NOMO-1 treated with DMSO at 0.1 percent for 48 hours (cell line): ENCODE data around the gene ZNF423.

ENCODE experiments used
- DNase-seq: peaks from one replicate; lab custom pipeline; 2025; ENCODE audit not compliant: unreplicated experiment; lab: John Stamatoyannopoulos, UW

The ZNF423 gene

DNA sequence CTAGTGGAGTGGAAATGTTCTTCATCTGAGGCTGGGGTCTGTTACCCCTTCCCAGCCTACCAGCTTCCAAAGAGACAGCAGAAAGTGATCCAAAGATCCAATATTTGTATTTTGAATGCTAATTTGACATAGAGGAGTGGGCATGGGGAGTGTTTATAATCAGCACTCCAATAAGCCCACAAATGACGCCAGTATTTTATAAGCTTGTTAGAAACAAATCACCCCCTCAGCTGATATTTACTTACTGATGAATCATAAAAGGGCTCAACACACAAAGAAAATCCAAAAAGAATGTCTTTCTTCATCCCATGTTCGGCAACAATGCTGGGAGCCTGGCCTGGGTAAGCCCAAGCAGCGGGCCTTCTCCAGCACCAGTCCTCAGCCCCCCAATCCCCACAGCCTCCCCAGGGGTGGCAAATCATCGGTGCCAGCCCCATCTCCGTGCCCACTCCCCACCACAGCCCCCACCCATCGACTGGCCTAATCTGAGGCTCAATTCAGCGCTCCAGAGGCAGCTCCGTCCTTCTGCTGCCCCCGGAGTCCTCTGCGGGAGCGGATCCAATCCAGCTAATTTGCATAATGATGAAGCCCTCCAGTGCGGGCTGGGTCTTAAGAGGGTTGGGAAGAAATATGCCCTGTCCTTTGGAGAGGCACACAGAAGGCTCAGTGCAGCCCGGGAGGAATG lies 312.8 kb downstream of the ZNF423 start:
- DNase-seq = no peak

DNA sequence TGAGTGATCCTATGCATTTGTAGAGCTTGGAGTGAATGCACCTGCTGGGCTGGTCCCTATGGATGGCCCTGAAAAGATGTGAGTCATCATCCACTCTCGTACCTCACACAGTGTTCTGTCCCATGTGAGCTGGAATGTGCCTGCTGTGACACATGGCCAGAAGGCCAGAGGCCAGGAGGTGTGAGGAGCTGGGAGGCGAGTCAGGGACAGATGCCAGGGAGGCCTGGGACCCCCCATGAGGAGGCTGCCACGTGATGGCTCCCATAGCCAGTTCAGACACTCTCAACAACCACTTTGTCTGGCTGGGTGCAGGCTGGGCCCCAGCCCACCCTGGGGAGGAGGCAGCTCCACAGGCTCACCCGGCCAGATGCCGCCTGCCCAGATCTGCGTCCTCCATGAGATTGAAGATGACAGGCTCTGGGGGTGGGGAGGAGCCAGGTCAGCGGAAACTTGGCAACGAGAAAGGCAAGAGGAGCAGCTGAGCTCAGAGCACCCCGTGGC lies 313.5 kb downstream of the ZNF423 start:
- DNase-seq = no peak

DNA sequence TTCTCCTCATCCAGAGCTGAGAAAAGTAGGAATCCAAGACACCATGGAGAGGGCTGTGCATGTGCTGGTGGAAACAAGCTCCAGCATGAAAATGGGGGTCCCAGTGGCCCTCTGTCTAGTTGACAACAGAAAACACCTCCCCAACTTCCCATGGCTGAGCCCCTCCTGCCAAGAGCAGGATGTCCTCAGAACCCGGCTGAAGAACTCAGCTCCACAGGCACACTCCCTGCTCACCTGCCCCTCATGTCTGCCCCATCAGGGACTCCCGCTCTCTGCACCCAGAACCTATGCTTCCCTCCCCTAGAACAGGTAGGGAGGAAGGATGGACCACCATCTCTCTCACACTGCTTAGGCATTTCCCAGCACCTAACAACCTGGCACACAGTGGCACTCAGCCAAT lies 315.1 kb downstream of the ZNF423 start:
- DNase-seq = no peak

DNA sequence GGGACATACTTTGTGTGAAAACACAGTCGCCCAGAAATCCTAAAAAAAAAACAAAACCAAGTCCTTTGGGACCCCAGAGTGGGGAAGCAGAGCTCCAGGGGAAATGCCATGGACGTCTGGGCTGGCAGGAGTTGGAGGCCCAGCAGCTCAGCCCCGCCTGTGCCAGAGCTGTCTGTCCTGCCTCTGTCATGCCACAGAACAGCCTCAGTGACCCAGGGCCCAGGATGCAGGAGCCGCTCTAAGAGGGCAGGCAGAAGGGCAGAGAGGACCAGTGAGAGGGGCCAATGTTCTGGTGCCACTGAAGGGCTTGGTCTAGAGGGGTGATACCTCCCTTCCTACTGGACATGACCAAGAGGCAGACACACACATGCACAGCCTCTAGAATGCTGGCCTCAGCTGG lies 316.2 kb downstream of the ZNF423 start:
- no peak for DNase-seq

DNA sequence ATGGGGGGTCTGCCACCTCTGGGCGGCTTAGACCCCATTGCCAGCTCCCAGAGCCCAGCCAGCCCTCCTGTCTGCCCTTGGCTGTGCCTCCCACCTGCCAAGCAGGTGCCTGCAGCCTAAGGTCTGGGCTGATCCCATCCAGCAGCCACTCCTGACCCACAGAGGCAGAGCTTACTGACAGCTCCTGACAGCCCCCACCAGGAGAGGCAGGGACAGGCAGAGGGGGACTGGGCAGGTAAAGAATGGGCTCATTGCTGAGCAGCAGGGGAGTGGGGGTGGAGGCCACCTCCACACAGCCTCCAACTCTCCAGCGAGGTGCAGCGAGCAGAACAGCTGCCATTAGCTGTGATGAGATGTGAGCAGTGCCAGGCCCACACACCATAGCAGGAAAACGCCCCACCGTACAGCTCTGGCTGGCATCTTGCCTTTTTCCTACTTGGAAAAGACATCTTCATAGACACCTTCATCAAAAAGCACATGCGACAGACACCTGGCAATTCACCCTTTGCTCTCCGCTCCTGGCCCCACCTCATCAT lies 317.9 kb downstream of the ZNF423 start:
- no peak for DNase-seq

DNA sequence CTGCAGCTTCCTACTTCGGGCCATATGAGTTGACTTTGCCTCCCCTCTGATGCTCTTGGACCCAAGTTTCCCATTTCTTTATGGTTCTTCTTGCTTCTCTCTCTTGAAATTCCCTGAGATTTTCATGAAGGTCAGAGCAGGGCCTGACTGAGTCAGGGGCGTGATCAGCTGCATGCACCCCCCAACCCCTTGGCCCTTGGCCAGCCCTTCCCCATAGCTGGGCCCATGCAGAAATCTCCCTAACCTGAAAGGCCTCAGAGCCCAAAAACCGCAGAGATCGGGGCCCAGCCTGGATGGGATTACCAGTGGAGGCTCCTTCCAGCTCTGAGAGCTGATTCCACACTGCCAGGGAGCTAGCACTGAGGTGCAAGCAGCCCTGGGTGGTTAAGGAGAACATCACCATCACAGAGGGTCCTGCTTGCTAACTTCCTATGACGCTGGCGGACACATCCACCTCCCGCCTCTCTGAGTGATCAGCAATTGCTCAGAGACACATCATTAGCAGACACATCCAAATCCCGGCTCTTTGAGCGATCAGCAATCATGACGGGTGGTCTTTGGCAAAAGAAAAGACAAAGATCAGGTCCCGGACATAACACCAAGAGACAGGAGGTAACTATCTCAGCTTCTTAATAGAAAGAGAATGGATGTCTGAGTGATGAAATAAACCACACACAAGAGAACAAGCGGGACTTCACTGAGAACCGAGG lies 320.9 kb downstream of the ZNF423 start:
- DNase-seq = no peak

DNA sequence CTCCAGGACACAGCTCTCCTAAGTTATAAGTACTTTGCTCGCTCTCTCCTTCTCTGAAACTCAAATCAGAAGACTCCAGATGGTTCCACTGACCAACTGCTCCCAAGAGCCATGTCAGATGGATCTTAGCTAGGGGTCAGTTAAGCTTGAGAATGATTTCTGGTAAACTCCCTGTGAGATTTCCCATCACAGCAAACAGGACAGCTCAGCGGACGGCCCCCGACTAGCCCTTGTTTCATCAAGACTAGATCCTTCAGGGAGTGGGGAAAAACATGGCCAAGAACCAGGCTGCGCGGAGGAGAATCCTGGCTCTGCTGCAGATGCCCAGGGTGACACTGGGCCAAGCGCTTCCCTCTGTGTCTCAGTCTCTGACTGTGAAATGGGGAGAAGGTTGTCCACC lies 322.5 kb downstream of the ZNF423 start:
- no peak for DNase-seq

DNA sequence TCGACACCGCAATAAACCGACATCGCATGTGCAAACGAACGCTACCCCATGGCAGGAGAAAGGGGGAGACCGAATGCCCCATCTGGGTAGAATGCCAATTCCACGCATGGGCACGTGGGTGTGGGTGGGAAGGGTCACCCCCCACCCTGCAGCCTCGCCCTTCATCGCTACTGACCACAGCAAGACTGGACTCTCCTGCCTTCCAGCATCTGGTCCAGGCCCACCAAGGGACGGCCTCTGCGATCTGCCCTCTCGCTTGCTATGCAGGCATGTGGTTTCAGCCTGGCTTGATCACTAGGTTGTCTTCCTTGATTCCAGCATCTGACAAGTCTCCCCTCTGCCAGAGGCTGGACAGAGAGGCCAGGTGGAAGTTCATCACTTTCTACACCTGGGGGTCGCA lies 323.0 kb downstream of the ZNF423 start:
- no peak for DNase-seq

DNA sequence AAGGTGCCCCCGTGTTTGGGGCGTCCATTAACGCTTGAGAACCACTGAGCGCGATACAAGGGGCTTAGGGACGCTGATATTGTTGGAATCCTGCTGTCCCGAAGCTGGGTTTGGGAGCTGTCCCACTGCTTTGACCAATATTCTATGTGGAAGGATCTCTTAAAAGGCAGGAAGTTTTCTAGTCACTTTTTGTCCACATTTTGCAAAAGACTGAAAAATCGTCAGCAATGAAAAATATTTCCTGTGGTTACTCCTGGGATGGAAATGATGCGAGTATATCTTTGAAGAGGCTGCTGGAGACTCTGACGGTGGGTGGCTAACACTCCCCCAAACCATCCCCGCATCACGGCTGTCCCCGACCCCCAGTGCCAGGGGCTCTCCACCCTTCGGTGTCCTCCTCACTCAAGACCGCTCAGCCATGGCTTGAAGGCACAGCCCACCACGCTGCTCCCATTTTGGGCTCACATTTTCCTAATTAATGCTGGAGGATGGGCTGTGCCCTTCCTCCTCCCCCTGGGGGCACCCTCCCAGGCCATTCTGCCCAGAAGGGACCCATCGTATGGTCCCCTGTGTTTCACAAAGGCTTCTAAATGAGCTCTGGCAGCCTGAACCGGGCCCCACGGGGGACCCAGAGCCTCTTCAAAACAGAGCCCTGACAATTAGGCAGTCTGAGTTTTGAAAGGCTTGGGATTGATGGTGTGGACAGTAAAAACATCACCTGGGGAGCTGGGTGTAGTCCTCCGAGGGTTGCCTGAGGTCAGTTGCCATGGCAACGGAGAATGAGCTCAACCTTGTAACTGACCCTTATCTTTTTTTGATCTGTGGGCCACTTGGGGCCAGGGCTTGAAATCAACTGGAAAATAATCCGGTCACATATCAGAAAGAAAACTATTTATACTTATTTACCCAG lies 323.7 kb downstream of the ZNF423 start:
- no peak for DNase-seq

DNA sequence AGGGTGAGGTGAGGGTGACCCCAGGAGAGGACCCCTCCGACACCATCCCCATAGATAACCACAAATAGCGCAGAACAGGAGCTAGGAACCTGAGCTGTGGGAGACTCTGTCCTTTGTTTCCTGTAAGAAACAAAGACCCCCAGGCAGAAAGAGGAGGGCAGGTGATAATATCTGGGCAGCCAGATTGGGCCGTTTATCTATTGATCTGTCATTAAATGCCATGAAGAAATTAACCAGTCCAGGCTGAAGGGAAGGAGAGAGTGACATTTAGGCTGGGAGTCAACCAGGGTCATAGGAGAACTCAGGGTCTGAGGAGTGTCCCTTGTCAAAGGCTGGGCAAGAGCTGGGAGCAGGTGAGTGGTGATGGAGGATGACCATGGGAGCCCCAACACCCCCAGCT lies 324.5 kb downstream of the ZNF423 start:
- no peak for DNase-seq

DNA sequence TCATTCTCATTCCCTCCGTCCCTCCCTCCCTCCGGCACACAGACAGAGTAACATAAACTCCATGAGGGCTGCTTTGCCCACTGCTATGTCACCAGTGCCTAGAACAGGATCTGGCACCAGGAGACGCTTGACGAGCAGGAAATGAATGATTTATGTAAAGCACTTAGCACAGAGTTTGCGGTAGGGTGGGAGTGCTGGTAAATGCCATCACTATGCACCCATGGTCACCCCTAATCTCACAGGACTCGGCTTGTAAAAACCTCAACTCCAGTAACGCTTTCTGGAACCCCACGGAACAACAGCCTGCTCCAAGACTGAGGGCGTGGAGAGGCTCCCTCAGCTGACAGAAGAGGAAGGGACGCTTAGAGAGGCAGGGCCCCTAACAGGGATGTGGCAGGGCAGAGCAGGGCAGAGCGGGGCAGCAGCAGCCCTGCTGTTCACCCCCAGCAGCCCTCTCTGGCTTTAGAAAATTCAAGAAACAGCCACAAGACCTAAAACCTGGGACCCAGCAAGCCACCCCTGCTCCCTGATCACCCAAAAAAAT lies 325.4 kb downstream of the ZNF423 start:
- DNase-seq = peak; percentile 44

DNA sequence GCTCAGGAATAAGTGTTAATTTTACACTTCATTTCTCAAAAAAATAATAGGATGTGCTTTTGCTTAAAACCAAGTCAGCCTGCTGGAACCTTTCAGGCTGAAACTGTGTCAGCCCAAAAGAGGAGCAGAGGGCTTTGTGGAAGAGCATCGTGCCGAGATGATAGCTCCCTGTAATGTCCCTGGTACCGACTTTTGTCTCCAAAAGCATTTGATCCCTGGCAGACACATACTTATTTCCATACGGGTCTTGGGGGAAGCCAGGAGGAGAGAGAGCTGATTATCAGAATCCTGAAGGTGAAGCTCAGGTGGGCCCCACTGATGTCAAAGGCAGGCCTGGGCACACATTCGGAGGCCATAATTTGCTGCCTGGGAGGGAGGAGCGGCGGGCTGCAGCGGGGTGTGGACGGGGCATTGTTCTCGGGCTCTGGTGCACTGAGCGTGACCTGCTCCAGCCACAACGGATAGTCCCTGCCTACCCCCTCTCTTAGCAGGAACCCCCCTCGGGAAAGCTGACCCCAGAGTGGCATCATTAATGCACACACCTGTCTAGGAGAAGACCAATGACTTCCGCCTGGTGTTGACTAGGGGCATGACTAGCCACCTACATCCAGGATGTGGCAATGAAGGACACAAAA lies 326.4 kb downstream of the ZNF423 start:
- DNase-seq = no peak

DNA sequence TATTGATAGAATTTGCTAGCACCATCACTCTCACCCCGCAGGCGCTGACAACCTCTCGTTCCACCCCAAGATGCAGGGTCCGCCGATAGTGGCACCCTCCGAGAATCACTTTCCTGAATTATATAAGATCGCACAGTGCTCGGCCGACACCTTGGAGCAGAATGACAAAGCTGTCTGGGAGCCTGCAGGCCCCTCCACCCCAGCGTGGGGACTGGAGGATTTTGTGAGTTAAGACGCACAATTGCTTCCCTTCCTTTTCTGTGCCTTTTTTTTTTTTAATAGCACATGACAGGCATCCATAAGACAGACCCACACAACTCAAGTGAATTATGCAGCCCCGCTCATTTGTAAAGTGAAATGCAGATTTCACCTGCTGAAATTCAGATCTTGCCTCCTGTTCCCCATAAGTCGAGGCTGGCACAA lies 327.0 kb downstream of the ZNF423 start:
- no peak for DNase-seq

DNA sequence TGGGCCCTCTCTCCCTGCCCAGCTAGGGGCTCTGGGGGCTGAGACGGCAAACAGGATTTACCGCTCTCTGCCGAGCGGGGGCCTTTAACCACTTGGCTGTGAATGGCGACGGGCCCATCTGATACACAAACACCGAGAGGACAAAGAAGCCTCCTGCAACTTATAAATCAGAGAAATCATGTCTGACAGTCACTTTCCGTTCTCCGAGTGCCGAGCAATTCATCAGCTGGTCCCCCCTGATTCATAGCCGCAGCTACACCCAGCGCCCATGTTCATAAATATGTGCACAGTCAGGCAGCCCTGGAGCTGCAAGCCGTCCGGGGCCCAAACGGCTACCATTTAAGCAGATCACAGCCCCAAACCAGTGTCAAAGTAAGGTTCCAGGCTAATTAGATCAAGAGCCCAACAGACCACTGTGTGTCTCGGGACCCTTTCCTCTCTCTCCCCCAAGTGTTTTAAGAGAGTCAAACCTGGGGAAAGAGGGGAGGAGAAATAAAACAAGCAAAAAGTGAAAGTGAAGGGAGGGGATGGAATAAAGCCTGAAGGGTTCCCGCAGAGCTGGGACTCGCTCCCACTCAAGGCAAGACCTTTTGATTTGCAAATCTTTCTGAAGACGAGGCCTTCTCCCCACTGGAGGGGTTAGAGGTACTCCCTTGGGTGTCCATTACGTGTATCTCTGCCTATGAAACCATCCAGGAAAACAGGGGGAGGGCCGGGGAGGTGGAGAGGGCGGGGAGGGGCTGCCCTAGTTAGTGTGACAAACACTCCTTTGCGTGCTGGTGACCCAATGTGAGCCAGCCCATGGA lies 327.6 kb downstream of the ZNF423 start:
- no peak for DNase-seq

DNA sequence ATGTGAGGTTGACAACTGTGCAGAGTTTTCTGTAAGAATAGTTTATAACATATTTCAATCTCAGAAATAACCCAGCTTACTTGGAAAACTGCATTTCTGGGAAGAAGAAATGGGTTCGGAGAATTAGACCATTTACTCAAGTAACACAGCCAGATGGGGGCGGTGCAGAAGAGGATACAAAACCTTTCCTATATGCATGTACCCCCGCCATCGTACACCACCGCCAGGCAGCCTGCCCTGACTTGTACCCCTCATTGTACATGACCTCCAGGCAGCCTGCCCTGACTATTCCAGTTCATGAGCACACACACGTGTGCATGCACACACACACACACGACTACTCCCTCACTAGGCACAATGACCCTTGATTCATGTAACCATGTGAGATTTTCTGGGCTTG lies 328.3 kb downstream of the ZNF423 start:
- DNase-seq = no peak

DNA sequence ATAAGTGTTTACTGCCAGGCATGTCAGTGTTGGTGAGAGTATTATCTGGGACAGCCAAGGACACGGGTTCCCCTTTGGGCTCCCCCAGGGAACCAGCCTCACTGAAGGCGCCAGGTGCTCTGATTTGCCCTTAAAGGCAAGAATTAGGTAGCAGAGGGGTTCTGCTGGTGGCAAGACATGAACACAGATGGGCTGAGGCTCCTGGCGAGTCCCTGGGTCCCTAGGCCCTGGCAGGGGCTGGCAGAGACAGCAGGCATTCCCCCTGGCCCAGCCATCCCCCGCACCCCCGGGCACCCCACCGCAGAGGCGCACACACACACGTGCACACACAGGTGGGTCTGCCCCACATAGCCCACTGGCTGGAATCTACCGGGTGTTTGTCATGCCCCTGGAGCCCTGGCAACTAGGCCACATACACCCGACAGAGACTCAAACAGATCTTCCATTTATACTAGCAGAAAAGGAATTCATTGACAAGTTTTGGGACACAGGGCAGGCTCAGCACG lies 329.0 kb downstream of the ZNF423 start:
- no peak for DNase-seq

DNA sequence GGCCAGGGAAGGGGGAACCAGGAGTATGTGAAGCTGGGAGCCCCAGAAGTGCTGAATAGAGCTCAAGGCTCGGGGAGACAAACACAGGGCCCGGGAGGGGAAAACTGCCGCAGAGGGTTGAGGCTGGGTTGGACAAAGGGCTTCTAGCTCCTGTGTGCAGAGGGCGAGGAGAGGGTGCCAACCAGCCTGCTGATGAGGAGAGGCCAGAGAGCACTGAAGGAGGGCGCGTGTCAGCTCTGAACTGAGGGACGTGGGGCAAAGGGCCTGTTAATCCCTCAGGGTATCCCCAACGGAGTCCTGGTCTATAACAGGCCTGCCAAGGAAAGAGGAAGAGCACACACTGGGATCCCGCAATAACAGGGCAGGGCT lies 331.0 kb downstream of the ZNF423 start:
- DNase-seq = no peak

DNA sequence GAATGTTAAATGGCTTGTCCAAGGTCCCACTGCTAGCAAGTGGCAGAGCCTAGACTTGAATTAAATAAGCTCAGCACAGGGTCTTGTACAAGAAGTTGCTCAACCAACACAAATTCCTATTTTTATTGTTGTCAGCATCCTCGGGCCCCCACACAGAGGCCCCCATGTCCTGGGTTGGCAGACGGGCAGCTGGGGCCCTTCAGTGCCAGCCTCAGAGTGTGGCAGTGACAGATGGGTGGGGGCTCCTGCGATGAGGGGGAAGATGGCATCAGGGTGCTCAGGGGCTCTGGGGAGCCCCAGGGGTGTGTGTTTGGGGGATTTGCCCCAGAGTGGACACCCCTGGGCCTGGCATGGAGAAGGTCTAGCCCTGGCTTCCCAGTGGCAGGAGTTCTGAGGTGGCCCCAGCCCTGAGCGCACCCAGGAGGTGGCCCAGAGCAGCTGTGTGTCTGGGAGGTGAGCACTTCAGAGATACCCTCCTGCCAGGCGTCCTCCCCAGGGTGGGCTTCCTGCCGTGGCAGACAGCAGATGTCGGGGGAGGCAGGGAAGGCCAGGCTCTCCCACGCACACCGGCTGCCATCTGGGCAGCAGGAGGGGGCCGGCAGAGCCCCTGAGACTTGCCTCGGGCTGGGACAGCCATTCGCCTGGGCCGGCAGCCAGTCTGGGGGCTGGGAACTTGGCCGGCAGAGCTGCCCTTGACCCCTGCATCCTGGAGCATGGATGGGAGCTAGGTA lies 331.5 kb downstream of the ZNF423 start:
- no peak for DNase-seq
